KOPT-K1 (cell line): ENCODE measurements around the gene DPY19L3.

ENCODE experiments used
- H3K27ac ChIP-seq: fragments of 200-600 bp; sonication (generic); 2 replicates; pipeline ENCODE4 v1.5.1; 2016; ENCODE audit warnings: antibody characterized with exemption, mild to moderate bottlenecking, low read depth, low read length; ENCODE audit not compliant: poor library complexity, severe bottlenecking
- H3K36me3 ChIP-seq: fragments of 200-600 bp; sonication (generic); 2 replicates; pipeline ENCODE4 v1.5.1; 2017; ENCODE audit warnings: antibody characterized with exemption, mild to moderate bottlenecking, low read length, moderate library complexity; ENCODE audit not compliant: insufficient read depth
- H3K9me3 ChIP-seq: fragments of 200-600 bp; sonication (generic); 2 replicates; pipeline ENCODE4 v1.5.1; 2017; ENCODE audit warnings: antibody characterized with exemption, low read length, mild to moderate bottlenecking; ENCODE audit not compliant: insufficient read depth, poor library complexity, severe bottlenecking

Gene DPY19L3, protein sequence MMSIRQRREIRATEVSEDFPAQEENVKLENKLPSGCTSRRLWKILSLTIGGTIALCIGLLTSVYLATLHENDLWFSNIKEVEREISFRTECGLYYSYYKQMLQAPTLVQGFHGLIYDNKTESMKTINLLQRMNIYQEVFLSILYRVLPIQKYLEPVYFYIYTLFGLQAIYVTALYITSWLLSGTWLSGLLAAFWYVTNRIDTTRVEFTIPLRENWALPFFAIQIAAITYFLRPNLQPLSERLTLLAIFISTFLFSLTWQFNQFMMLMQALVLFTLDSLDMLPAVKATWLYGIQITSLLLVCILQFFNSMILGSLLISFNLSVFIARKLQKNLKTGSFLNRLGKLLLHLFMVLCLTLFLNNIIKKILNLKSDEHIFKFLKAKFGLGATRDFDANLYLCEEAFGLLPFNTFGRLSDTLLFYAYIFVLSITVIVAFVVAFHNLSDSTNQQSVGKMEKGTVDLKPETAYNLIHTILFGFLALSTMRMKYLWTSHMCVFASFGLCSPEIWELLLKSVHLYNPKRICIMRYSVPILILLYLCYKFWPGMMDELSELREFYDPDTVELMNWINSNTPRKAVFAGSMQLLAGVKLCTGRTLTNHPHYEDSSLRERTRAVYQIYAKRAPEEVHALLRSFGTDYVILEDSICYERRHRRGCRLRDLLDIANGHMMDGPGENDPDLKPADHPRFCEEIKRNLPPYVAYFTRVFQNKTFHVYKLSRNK

DNA sequence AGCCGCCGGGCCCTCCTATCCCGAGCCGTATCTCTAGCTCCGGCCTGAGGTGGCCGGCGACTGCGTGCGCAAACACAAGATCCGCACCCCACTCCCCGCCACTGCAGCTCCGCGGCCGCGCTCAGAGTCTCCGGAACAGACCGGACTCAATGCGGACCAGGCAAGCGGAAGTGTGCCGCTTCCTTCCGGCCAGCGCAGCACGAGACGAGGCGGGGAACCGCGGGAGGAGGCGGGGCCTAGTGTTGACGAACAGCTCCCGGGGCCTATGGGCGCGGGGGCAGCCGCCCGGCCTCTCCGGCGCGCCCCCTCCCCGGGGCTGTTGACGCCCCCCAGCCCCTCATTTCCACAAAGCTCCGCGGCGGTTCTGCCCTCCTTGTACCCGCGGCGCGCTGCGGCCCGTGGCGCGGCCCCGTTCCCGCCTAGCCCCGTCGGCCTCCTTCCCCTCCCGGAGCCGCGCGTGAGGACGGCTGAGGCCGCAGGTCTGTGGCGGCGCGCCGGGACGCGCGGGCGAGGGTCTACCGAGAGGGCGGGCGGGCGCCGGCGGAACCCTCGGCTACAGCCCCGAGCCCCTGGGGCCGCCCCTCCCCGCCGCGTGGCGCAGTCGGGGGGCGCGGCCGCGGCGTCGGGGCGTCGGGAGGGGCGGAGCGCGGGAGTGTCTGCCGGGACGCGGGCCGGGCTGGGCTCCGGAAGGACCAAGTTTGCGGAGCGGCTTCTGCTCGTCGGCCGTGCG lies at the start of gene DPY19L3:
DPY19L3 (plus strand) TSS at position 340 of the 730 bp plus-strand sequence. CDS start 2,484 bp downstream, outside the sequence.
- Histone ChIP-seq H3K36me3 (no peaks in the 10 kb centered on the region; the same call in 1 of the 2 replicates), H3K27ac (peak within 1 kb of the TSS; percentile 79), H3K9me3 (no peaks in the 10 kb centered on the region)

DNA sequence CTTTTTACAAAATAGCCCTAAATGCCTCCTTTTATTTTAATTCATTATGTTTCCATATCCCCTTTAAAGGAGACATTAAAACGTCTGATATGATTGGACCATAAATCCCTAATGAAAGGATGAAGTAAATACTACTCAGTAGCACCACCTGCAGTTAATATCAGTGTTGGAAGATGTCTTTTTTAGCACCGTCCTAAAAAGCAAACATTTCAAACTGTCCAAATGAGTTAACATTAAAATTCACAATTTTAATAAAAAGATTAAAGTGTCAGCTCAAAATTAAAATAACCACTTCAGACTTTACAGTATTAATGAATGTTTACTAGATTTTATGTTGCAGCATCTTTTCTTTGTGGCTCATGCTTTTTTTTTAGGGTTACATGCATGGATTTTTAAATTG lies 47.9 kb upstream of the DPY19L3 start:
- Histone ChIP-seq H3K27ac (no peak overlapping the region), H3K9me3 (no peaks in the 10 kb centered on the region), H3K36me3 (peaks cover 99% of the 10 kb centered on the region)

DNA sequence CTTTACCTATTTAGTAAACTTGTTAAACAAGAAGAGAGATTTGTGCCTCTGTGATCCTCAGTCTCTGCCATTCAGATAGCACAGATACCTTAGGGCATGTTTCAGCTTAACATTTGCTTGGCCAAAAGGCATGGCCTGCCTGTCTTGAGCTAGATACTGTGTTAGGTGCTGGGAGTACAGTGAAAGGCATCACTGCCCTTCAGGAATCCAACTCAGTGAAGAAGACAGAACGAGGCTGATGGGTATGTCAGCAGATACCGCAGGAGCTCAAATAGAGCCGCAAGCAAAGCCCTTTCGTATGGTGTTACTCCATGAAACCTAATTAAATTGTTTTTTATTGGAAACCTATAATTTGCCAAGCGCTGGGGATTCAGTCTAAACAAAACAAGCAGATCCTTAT lies 47.2 kb upstream of the DPY19L3 start:
- no peak overlapping the region for H3K27ac ChIP-seq
- H3K36me3 ChIP-seq, result peaks cover 99% of the 10 kb centered on the region
- no peaks in the 10 kb centered on the region for H3K9me3 ChIP-seq

DNA sequence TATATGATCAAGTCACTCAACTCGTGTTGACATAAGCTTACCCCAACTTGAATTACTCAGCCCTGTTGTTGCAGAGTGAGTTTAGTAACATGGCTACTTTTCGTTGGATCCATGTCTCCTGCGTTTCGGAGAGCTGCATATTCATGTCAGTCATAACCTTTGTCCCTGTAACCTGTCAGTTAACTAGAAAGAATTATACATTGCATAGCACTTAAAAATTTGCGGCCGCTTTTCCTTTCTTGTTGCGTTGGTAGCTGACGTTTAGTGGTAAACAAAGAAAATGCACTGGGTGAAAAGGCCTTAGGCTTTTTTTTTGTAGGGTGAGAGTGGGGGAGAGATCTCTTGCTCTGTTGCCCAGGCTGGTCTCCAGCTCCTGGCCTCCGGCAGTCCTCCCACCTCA lies 46.0 kb upstream of the DPY19L3 start:
- Histone ChIP-seq H3K27ac (no peak overlapping the region), H3K36me3 (peaks cover 97% of the 10 kb centered on the region), H3K9me3 (no peaks in the 10 kb centered on the region)

DNA sequence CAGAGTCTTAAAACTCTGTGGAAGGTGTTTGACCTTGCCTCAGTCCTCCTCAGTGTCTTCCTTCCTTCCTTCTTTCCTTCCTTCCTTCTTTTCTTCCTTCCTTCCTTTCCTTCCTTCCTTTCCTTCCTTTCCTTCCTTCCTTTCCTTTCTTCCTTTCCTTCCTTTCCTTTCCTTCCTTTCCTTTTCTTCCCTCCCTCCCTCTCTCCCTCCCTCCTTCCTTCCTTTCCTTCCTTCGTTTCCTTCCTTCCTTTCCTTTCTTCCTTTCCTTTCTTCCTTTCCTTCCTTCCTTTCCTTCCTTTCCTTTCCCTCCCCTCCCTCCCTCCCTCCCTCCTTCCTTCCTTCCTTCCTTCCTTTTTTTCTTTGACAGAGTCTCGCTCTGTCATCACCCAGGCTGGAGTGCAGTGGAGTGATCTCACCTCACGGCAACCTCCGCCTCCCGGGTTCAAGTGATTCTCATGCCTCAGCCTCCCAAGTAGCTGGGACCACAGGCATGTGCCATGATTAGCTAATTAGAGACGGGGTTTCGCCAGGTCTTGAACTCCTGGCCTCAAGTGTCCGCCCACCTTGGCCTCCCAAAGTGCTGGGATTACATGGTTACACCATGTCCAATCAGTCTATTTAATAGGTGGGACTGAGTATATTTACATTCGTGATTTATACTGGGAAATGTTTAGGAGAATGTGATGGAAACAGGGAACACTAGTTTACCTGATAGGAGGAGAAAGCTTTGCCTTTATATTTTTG lies 43.8 kb upstream of the DPY19L3 start:
- H3K36me3 ChIP-seq, result peaks cover 97% of the 10 kb centered on the region
- H3K27ac ChIP-seq, result no peak overlapping the region
- H3K9me3 ChIP-seq, result no peaks in the 10 kb centered on the region

DNA sequence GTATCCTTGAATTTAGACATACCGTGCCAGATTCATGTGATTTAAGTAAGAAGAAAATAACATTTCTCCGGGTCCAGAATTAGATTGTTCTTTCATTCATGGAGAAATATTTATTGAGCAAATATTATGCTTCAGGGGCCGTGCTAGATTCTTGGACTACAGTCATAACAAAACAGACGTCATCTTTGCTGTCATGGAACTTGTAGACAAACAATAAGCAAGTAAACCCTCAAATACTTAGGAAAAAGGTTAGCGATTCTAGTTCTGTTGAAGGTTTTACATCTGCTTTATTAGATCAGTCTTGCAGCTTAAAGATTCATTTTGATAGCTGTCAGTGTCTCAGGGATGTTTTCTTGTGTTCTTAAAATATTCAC lies 43.3 kb upstream of the DPY19L3 start:
- H3K27ac ChIP-seq, result no peak overlapping the region
- H3K36me3 ChIP-seq, result peaks cover 97% of the 10 kb centered on the region
- no peaks in the 10 kb centered on the region for H3K9me3 ChIP-seq

DNA sequence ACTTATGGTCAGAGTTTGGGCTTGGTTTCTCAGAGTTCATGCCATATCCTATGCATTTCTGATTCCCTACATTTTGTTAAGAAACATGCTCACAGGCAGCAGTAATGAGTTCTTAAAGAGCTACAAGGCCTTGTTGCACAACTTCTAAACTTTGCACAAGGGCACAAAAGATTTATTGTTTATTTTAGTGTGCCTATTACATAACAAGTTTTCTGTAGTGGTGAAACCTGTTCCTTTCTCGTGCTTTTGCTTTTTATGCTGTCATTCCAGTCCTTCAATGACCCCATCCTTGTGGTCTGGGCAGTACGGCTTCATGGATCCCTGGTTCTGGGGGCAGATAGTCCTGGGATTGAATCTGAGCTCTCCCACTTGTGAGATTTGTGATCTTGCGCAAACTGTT lies 42.4 kb upstream of the DPY19L3 start:
- H3K27ac ChIP-seq, result no peak overlapping the region
- H3K36me3 ChIP-seq, result peaks cover 97% of the 10 kb centered on the region
- H3K9me3 ChIP-seq, result no peaks in the 10 kb centered on the region

DNA sequence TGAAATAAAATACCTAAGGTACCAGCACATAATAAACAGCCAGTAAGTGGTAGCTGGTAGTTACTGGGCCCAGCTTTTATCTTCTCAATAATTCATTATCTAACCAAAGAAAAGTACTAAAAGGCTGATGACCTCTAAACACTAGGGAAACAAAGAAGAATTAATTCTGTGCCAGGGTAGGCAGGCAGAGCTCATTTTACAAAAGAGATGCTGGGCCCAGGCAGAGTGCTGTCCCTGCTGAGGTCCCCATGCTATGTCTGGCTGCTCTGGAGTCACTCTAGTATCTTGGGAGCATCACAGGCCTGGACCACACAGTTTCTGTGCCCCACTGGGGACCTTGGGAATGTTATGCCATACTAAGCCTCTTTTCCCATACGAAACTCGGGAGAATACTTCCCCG lies 41.9 kb upstream of the DPY19L3 start:
- Histone ChIP-seq H3K27ac (no peak overlapping the region), H3K36me3 (peaks cover 97% of the 10 kb centered on the region), H3K9me3 (no peaks in the 10 kb centered on the region)

DNA sequence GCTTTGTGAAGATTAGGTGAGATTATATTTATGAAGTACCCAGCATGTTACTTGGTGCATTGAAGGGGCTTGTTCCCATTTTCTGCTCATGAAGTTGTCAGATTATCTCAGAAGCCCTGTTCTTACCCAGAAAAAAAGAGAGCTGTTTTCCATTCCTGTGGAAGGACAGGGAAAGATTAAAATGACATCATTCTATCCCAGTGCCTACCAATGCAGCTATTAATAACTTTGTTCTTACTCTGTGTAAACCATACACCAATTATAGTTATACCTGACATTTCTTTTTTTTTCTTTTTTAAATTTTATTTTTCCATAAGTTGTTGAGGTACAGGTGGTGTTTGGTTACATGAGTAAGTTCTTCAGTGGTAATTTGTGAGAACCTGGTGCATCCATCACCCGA lies 41.5 kb upstream of the DPY19L3 start:
- H3K9me3 ChIP-seq, result no peaks in the 10 kb centered on the region
- H3K27ac ChIP-seq, result no peak overlapping the region
- H3K36me3 ChIP-seq, result peaks cover 97% of the 10 kb centered on the region

DNA sequence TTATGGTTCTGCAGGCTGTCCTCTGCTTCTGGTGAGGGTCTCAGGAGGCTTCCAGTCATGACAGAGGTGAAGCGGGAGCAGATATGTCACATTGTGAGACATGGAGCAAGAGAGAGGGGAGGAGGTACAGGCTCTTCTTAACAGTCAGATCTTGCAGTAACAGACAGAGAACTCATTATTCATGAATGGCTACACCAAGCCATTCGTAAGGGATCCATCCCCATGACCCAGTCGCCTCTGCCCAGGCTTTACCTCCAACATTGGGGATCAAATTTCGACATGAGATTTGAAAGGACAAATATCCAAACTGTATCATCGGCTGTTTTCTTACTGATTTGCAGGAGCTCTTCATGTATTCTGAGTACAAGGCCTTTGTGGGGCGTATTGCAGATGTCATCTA lies 38.5 kb upstream of the DPY19L3 start:
- H3K9me3 ChIP-seq, result no peaks in the 10 kb centered on the region
- no peak overlapping the region for H3K27ac ChIP-seq
- H3K36me3 ChIP-seq, result peaks cover 96% of the 10 kb centered on the region

DNA sequence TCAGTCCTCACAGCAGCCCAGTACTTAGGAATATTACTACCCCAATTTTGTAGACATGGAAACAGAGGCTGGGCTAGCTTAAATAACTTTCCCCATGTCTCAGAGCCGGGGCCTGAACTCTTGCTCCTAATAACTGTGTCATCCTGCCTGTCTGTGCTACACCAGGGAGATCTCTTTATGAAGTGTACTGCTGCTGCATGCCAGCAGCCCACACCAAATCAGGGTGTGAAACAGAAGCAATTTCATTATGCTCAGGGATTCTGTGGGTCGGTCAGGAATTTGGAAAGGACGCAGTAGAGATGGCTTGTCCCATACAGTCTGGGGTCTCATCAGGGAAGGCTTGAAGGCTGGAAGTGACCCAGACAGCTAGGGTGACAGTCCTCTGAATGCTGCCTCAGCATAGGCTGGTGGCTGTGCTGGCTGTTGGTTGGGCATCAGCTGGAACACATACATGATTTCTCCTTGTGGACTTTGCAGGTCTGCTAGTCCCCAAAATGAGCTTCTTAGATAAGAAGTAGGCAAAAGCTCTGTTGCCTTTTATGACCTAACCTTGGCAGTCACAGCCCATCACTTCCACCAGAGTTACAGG lies 37.5 kb upstream of the DPY19L3 start:
- H3K36me3 ChIP-seq, result peaks cover 96% of the 10 kb centered on the region

DNA sequence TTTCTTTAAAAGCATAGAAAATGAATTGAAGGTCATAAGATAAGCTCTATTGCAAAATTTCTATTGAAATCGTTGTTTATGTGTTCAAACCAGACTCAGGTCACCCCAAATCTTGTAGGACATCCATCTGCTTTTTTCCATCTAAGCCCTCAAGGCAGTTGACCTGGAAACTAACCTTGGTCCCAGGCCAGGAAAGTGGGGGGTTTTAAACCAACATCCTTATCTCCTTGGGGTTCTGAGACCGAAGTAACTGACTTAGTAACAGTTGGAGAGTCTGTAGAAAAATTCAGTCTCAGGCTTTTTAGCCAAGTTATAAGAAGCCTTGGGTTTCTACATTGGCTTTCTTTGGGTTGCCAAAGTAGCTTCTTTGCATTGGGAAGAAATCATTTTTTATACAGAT lies 36.8 kb upstream of the DPY19L3 start:
- Histone ChIP-seq H3K27ac (no peak overlapping the region), H3K9me3 (no peaks in the 10 kb centered on the region), H3K36me3 (peaks cover 96% of the 10 kb centered on the region)

More for the DNA sequence above, 37.5 kb upstream of the DPY19L3 start:
- H3K9me3 ChIP-seq, result no peaks in the 10 kb centered on the region
- no peak overlapping the region for H3K27ac ChIP-seq

DNA sequence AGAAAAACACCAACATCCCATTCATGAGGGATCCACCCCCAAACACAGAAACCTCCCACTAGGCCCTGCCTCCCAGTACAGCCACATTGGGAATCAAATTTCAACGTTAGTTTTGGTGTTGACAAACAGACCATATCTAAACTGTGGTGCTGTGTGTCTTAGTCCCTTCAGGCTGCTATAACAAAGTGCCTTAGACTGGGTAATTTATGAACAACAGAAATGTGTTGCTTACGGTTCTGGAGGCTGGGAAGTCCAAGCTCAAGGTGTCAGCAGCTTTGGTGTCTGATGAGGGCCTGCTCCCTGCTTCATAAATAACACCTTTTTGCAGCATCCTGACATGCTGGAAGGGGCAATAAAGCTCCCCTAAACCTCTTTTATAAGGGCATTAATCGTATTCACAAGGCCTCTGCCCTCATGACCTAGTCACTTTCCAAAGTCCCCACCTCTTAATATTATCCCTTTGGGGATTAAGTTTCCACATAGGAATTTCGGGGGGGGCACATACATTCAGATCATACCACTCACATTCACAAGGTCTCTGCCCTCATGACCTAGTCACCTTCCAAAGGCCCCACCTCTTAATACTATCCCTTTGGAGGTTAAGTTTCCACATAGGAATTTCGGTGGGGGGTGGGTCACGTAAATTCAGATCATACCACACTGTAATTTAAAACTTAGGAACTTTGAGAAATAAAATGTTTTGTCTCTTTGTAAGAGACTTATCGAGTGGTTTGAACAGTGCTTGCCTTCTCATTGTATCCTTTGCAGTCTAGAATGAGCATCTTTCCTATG lies 32.6 kb upstream of the DPY19L3 start:
- Histone ChIP-seq H3K27ac (no peak overlapping the region), H3K9me3 (no peaks in the 10 kb centered on the region), H3K36me3 (peaks cover 96% of the 10 kb centered on the region)
